ENCODE results near the gene FHAD1. TPM values are rescaled to one million over a fixed set of nuclear protein-coding genes. Genes with fewer than 3 reads are reported as not detected.
A peak's percentile ranks its signal among the peaks of the same experiment; 100 is the strongest.
"Not testable (repeated sequence)": the region's sequence is repeated elsewhere in the genome, so short reads cannot be mapped to it uniquely, and the experiment has no call there.

FHAD1 gene
- total and polyA plus RNA-seq, 2 donors = 0.66 to 0.71 TPM

DNA sequence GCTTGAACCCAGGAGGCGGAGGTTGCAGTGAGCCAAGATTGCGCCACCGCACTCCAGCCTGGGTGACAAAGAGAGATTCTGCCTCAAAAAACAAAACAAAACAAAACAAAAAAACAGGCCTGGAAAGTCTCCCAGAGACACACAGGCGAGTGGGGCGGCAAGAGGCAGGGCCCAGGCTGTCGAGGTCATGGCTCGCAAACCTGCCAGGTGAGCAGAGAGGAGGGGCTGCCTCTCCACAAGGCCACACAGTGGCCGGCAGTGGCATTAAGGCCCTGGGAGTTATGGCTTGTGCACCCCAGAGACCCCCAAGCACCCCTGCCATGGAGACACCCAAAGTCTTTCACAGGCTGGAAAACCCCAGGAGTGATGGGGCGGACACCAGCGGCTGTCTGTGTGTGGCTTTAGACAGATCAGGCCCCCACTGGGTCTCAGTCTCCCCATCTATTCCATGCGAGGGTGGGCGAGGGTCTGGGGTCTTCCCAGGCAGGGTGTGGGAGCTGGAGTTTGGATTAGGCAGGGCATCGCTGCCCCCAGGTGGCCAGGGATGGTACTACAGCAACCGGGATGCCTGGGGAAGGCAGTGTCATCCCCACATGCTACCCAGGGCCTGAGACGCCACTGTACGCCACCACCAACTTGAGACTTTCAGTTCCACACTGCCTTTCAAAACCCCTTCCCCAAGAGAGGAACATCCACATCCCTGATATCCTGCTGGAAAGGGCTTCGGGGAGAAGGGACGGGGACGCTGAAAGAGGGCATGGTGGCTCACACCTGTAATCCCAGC, 184.0 kb downstream of the FHAD1 start:
- H3K9me3 ChIP-seq (ENCODE audit: control insufficient read depth in 2 of 2, insufficient read depth in 1 of 2, low read length in 1 of 2) = no peaks in the 10 kb centered on the region
- 71% methylated on average over 19 of the region's 19 CpGs for WGBS
- H3K27me3 ChIP-seq (ENCODE audit: control insufficient read depth in 2 of 2, insufficient read depth in 1 of 2, low read length in 1 of 2) = no peaks in the 10 kb centered on the region
- peaks cover 0 to 6% of the 10 kb centered on the region in 2 donors for H3K4me1 ChIP-seq (ENCODE audit: control insufficient read depth in 2 of 2, insufficient read depth in 2 of 2, low read length in 2 of 2)
- H3K36me3 ChIP-seq (ENCODE audit: control insufficient read depth in 2 of 2, insufficient read depth in 2 of 2, low read length in 1 of 2) = peaks cover 23 to 32% of the 10 kb centered on the region in 2 donors
- no peak overlapping the region for H3K27ac ChIP-seq (ENCODE audit: low read depth in 1 of 2, low read length in 1 of 2)
- H3K4me3 ChIP-seq (ENCODE audit: low read length in 2 of 2) = no peak overlapping the region
- DNase-seq (ENCODE audit: low read depth in 6 of 9, low spot score in 9 of 9) = peak in 4 of 9 donors; percentile 36 to 74 (median 55)

DNA sequence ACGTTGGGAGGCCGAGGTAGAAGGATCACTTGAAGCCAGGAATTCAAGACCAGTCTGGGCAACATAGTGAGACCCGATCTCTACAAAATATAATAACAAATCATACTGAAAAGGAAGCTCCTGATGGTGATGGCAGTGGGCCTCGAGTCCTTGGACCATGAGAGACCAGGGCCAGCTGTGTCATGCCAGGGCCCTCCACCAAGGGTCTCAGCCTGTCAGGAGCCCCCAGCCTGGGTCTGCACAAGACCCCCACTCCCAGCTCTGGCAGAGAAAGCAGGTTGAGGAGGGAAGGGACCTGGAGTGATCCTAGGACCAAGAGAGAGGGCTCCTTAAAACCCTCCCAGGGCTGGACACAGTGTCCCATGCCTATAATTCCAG, 184.5 kb downstream of the FHAD1 start:
- H3K9me3 ChIP-seq (ENCODE audit: control insufficient read depth in 2 of 2, insufficient read depth in 1 of 2, low read length in 1 of 2) = no peaks in the 10 kb centered on the region
- 91% methylated on average over 4 of the region's 4 CpGs for WGBS
- H3K27me3 ChIP-seq (ENCODE audit: control insufficient read depth in 2 of 2, insufficient read depth in 1 of 2, low read length in 1 of 2) = no peaks in the 10 kb centered on the region
- no peak overlapping the region for H3K4me3 ChIP-seq (ENCODE audit: low read length in 2 of 2)
- H3K27ac ChIP-seq (ENCODE audit: low read depth in 1 of 2, low read length in 1 of 2) = no peak overlapping the region
- no peaks in the 10 kb centered on the region for H3K4me1 ChIP-seq (ENCODE audit: control insufficient read depth in 2 of 2, insufficient read depth in 2 of 2, low read length in 2 of 2)
- peaks cover 17 to 28% of the 10 kb centered on the region in 2 donors for H3K36me3 ChIP-seq (ENCODE audit: control insufficient read depth in 2 of 2, insufficient read depth in 2 of 2, low read length in 1 of 2)
- DNase-seq (ENCODE audit: low read depth in 6 of 9, low spot score in 9 of 9) = no peak

DNA sequence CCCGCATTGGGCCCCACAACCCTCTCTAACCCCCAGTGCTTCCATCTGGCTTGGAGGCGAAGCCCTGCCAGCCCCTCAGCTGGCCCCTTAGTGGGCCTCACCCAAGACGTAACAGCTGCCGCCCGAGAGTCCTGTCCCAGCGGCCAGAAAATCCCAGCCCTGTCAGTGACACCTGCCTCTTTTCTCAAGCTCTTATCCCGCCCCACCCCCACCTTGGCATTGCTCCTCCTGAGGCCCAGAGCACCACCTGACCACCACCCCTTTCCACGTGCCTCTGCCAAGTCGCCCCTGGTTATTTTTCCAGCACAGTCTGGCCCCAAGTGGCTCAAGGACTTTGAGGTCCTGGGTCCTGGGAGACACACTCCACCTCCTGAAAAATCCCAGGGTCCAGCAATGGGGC, 185.3 kb downstream of the FHAD1 start:
- WGBS = 92% methylated on average over 9 of the region's 9 CpGs
- no peak for DNase-seq (ENCODE audit: low read depth in 6 of 9, low spot score in 9 of 9)
- Histone ChIP-seq H3K4me1 (ENCODE audit: control insufficient read depth in 2 of 2, insufficient read depth in 2 of 2, low read length in 2 of 2) (no peaks in the 10 kb centered on the region), H3K9me3 (ENCODE audit: control insufficient read depth in 2 of 2, insufficient read depth in 1 of 2, low read length in 1 of 2) (no peaks in the 10 kb centered on the region), H3K27ac (ENCODE audit: low read depth in 1 of 2, low read length in 1 of 2) (no peak overlapping the region), H3K36me3 (ENCODE audit: control insufficient read depth in 2 of 2, insufficient read depth in 2 of 2, low read length in 1 of 2) (peaks cover 10 to 21% of the 10 kb centered on the region in 2 donors), H3K4me3 (ENCODE audit: low read length in 2 of 2) (no peak overlapping the region), H3K27me3 (ENCODE audit: control insufficient read depth in 2 of 2, insufficient read depth in 1 of 2, low read length in 1 of 2) (no peaks in the 10 kb centered on the region)

DNA sequence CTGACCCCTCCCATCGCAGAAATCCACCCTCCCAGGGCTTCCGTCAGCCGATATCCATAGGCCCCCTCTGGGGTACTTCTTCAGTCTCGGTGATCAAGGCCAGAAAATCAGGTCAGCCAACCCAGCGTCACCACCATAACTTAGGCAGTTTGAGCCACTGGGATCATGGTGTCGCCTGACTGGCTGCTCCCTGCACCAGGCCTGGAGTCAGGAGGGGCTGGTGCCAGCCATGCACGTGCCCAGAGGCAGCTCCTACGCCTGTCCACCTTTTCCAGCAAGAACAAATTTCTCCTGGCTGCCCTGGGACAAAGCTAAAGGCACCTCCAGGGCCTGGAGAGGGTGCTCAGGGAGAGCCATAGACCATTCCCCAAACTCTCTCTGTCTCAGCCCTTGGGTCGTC, 186.4 kb downstream of the FHAD1 start:
- Histone ChIP-seq H3K4me3 (ENCODE audit: low read length in 2 of 2) (no peak overlapping the region), H3K9me3 (ENCODE audit: control insufficient read depth in 2 of 2, insufficient read depth in 1 of 2, low read length in 1 of 2) (no peaks in the 10 kb centered on the region), H3K27me3 (ENCODE audit: control insufficient read depth in 2 of 2, insufficient read depth in 1 of 2, low read length in 1 of 2) (no peaks in the 10 kb centered on the region), H3K36me3 (ENCODE audit: control insufficient read depth in 2 of 2, insufficient read depth in 2 of 2, low read length in 1 of 2) (peaks cover 2 to 11% of the 10 kb centered on the region in 2 donors), H3K27ac (ENCODE audit: low read depth in 1 of 2, low read length in 1 of 2) (no peak overlapping the region), H3K4me1 (ENCODE audit: control insufficient read depth in 2 of 2, insufficient read depth in 2 of 2, low read length in 2 of 2) (no peaks in the 10 kb centered on the region)
- no peak for DNase-seq (ENCODE audit: low read depth in 6 of 9, low spot score in 9 of 9)
- 90% methylated on average over 9 of the region's 9 CpGs for WGBS

DNA sequence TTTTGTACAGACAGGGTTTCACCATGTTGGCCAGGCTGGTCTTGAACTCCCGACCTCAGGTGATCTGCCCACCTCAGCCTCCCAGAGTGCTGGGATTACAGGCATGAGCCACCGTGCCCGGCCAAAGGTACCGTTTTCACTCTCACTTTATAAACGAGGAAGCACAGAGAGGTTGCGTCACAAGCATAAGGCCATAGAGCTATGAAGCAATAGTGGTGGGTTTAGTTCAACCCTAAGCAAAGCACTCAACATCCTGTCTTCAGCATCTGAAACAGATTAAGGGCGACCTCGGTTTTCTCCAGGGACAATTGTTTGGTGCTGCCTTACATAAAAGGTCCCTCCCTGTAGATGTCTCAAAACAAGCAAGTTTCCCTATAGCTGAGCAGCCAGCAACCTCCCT, 187.7 kb downstream of the FHAD1 start:
- not testable (repeated sequence) for DNase-seq (ENCODE audit: low read depth in 6 of 9, low spot score in 9 of 9); H3K4me1 ChIP-seq (ENCODE audit: control insufficient read depth in 2 of 2, insufficient read depth in 2 of 2, low read length in 2 of 2); H3K9me3 ChIP-seq (ENCODE audit: control insufficient read depth in 2 of 2, insufficient read depth in 1 of 2, low read length in 1 of 2); H3K27ac ChIP-seq (ENCODE audit: low read depth in 1 of 2, low read length in 1 of 2); H3K27me3 ChIP-seq (ENCODE audit: control insufficient read depth in 2 of 2, insufficient read depth in 1 of 2, low read length in 1 of 2); H3K4me3 ChIP-seq (ENCODE audit: low read length in 2 of 2); H3K36me3 ChIP-seq (ENCODE audit: control insufficient read depth in 2 of 2, insufficient read depth in 2 of 2, low read length in 1 of 2)
- 78% methylated on average over 8 of the region's 8 CpGs for WGBS

DNA sequence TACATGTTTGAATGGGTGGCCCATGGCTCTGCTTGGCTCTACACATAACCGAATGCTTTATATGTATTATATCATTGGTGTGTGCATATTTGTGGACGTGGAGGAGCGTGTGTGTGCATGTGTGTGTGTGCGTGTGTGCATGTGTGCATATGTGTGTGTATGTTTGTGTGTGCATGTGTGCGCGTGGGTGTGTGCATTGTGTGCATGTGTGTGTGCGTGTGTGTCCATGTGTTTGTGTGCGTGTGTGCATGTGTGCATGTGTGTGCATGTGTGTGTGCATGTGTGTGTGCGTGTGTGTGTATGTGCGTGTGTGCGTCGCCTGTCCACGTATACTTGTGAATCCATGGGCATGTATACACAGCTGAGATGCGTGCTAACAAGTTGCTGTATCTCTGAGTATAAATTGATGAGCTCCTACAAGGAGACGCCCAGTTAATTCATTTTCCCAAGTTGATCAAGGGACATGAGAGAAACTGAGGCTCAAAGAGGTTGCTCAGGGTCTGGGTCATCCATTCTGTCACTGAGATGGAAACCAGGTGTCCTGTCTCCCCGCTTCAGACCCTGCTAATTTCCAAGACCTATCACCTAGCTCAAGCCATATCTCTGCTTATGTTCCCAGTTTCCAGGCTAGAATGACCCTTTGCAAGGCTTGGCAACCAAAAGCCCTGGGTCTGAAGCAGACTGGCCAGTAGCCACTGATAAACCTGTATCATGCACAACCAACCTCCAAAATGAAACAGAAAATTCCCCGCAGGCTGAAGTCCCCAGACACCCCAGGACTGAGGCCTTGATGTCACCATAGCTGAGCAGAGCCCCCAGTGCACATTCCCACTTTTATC, 188.4 kb downstream of the FHAD1 start:
- 96% methylated on average over 17 of the region's 17 CpGs for WGBS
- Histone ChIP-seq H3K27ac (ENCODE audit: low read depth in 1 of 2, low read length in 1 of 2) (no peak overlapping the region), H3K4me1 (ENCODE audit: control insufficient read depth in 2 of 2, insufficient read depth in 2 of 2, low read length in 2 of 2) (no peaks in the 10 kb centered on the region), H3K4me3 (ENCODE audit: low read length in 2 of 2) (no peak overlapping the region), H3K36me3 (ENCODE audit: control insufficient read depth in 2 of 2, insufficient read depth in 2 of 2, low read length in 1 of 2) (no peaks in the 10 kb centered on the region), H3K27me3 (ENCODE audit: control insufficient read depth in 2 of 2, insufficient read depth in 1 of 2, low read length in 1 of 2) (no peaks in the 10 kb centered on the region), H3K9me3 (ENCODE audit: control insufficient read depth in 2 of 2, insufficient read depth in 1 of 2, low read length in 1 of 2) (no peaks in the 10 kb centered on the region)
- no peak for DNase-seq (ENCODE audit: low read depth in 6 of 9, low spot score in 9 of 9)

DNA sequence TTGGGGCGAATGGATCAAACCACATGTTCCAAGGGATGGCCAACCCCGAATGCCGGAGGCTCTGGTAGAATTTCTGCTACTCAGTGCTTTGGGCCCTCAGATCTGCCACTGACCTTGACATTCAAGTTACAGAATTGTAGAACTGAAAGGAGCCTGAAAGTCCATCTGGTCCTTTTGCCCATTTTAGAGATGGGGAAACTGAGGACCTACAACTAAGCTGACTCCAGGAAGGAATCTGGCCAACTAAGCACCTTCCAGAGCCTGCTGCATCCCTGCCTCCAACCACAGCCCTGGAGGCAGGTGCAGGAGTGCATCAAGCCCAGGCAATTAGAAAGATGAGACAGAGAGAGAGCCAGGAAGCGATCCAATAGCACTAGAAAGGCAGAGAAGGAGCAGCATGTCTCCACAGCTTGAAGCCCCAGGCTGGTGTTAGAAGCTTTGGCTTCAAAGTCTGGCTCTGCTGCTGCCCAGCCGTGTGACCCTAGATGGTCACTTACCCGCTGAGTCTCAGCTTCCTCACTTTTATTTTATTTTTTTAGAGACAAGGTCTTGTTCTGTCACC, 189.9 kb downstream of the FHAD1 start:
- no peaks in the 10 kb centered on the region for H3K36me3 ChIP-seq (ENCODE audit: control insufficient read depth in 2 of 2, insufficient read depth in 2 of 2, low read length in 1 of 2)

DNA sequence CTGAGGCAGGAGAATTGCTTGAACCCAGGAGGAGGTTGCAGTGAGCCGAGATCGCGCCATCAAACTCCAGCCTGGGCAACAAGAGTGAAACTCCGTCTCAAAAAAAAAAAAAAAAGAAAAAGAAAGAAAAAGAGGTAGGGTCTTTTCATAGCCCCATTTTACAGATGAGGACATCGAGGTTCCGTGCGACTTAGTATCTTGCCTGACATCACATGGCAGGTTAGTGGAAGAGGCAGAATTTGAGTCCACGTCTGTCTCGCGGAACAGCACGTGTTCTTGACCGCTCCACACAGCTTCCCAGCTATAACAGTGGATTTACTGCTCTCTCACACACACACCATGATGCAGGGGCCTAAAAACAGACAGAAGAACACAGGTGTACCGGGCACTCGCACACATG, 192.3 kb downstream of the FHAD1 start:
- no peaks in the 10 kb centered on the region for H3K4me1 ChIP-seq (ENCODE audit: control insufficient read depth in 2 of 2, insufficient read depth in 2 of 2, low read length in 2 of 2)
- no peaks in the 10 kb centered on the region for H3K27me3 ChIP-seq (ENCODE audit: control insufficient read depth in 2 of 2, insufficient read depth in 1 of 2, low read length in 1 of 2)
- H3K27ac ChIP-seq (ENCODE audit: low read depth in 1 of 2, low read length in 1 of 2) = no peak overlapping the region
- WGBS = 97% methylated on average over 14 of the region's 14 CpGs
- no peak overlapping the region for H3K4me3 ChIP-seq (ENCODE audit: low read length in 2 of 2)
- no peak for DNase-seq (ENCODE audit: low read depth in 6 of 9, low spot score in 9 of 9)
- no peaks in the 10 kb centered on the region for H3K9me3 ChIP-seq (ENCODE audit: control insufficient read depth in 2 of 2, insufficient read depth in 1 of 2, low read length in 1 of 2)
- no peaks in the 10 kb centered on the region for H3K36me3 ChIP-seq (ENCODE audit: control insufficient read depth in 2 of 2, insufficient read depth in 2 of 2, low read length in 1 of 2)

More for the DNA sequence above, 189.9 kb downstream of the FHAD1 start:
- no peaks in the 10 kb centered on the region for H3K27me3 ChIP-seq (ENCODE audit: control insufficient read depth in 2 of 2, insufficient read depth in 1 of 2, low read length in 1 of 2)
- H3K4me1 ChIP-seq (ENCODE audit: control insufficient read depth in 2 of 2, insufficient read depth in 2 of 2, low read length in 2 of 2) = no peaks in the 10 kb centered on the region
- no peak overlapping the region for H3K27ac ChIP-seq (ENCODE audit: low read depth in 1 of 2, low read length in 1 of 2)
- no peak overlapping the region for H3K4me3 ChIP-seq (ENCODE audit: low read length in 2 of 2)
- no peaks in the 10 kb centered on the region for H3K9me3 ChIP-seq (ENCODE audit: control insufficient read depth in 2 of 2, insufficient read depth in 1 of 2, low read length in 1 of 2)
- no peak for DNase-seq (ENCODE audit: low read depth in 6 of 9, low spot score in 9 of 9)
- 97% methylated on average over 6 of the region's 6 CpGs for WGBS

DNA sequence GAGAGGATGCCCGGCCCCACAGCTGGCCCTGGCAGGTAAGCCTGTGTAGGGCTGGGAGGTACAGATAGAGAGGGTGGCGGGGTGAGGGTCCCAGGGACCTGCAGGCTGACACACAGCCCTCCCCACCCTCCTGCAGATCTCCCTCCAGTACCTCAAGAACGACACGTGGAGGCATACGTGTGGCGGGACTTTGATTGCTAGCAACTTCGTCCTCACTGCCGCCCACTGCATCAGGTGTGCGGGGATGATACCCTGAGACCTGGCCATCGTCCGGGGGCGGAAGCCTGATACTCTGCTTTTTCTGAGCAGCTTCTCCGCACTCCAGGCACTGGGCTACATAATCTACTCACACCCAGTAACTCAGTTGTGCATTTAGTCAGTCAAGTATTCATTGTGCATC, 193.3 kb downstream of the FHAD1 start:
- Histone ChIP-seq H3K27ac (ENCODE audit: low read depth in 1 of 2, low read length in 1 of 2) (no peak overlapping the region), H3K36me3 (ENCODE audit: control insufficient read depth in 2 of 2, insufficient read depth in 2 of 2, low read length in 1 of 2) (no peaks in the 10 kb centered on the region), H3K4me1 (ENCODE audit: control insufficient read depth in 2 of 2, insufficient read depth in 2 of 2, low read length in 2 of 2) (no peaks in the 10 kb centered on the region), H3K4me3 (ENCODE audit: low read length in 2 of 2) (no peak overlapping the region), H3K27me3 (ENCODE audit: control insufficient read depth in 2 of 2, insufficient read depth in 1 of 2, low read length in 1 of 2) (no peaks in the 10 kb centered on the region), H3K9me3 (ENCODE audit: control insufficient read depth in 2 of 2, insufficient read depth in 1 of 2, low read length in 1 of 2) (no peaks in the 10 kb centered on the region)
- 96% methylated on average over 13 of the region's 13 CpGs for WGBS
- no peak for DNase-seq (ENCODE audit: low read depth in 6 of 9, low spot score in 9 of 9)

Data from thymus (tissue), 11 donors.